Stimulated activated CD8-positive, alpha-beta memory T cell treated with anti-CD3 and anti-CD28 coated beads, Interleukin-2, amount 100 ng/mL, for 1 hour (primary cell): Measurements from ENCODE around the gene CDK6.
"Not testable (repeated sequence)": the region's sequence is repeated elsewhere in the genome, so short reads cannot be mapped to it uniquely, and the experiment has no call there.

Experiments
- DNase-seq, 2 donors: peaks; one replicate each; pipeline ENCODE4 v3.0.0-alpha.2; 2020; ENCODE audit warnings: low read depth in 2 of 2

CDK6 gene

DNA sequence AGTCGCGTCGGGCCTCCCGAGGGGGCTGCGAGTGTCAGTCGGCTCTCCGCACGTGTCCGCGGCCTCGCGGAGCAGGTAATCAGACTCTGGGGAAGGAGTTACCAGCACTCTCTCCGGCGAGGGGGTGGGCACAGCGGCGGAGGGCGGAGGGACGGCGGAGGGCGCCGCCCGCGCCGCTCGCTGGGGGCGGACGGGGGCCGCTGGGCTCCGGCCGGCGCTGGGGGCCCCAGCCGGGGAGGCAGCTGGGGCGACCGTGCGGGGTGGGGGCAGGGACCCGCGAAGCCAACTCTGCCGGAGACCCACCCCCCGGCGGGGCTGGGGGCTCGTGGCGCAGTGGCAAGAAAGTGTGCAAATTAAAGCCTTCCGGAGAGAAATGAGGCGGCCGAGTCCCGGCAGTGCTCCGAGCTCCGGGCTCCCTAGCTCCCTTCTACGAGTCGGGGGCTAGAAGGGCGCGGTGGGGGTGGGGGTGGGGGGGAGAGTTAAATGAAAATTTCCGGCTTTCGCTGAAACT lies at the start of gene CDK6:
TSS of gene CDK6 (minus strand) at position 85 of the 511 bp plus-strand sequence. CDS start 3,250 bp downstream, outside the sequence.
- peak in 1 of 2 donors; percentile 44 for DNase-seq

- not testable (repeated sequence) for DNase-seq
Observed at GRCh38 chr7:92886039-92886438, 49.7 kb upstream of the CDK6 start.

DNA sequence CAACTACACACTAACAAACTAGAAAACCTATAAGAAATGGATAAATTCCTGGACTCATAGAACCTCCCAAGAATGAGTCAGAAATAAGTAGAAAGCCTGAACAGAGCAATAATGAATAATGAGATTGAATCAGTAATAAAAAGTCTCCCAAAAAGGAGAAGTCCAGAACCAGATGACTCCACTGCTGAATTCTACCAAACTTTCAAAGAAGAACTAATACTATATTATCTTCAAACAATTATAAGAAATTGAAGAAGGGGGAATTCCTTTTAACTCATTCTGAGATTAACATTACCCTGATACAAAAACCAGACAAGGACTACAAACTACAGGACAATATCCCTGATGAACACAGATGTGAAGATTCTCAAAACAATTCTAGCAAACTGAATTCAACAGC lies 47.8 kb upstream of the CDK6 start:
- no peak for DNase-seq

DNA sequence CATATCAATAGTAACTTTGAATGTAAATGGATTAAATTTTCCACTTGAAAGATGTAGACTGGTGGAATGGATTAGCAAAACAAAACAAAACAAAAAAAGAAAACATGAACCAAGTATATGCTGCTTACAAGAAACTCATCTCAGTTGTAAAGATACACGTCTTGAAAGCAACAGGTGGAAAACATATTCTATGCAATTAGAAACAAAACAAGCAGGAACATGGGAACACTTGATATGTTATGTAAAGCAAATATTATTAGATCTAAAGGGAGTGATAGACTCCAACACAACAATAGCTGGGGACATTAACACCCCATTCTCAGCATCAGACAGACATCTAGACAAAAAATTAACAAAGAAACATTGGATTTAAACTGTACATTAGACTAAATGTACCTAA lies 46.4 kb upstream of the CDK6 start:
- DNase-seq: no peak

DNA sequence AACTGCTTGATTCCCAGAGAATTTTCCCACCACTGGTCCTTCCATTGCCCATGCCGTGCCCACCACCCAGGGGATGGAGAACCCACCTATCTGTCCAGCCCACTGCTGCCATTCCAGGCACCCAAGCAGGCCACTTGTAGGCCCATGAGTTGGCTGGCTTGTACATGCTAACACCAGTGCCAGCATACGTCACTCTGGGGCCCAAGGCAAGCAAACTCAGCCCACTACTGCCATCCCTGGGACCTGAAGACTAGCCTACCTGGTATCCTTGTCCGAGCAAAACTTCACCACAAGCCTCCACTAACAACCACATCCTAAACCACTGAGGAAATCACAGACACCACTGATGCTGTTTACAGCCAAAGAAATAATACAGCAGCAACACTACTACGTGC lies 44.7 kb upstream of the CDK6 start:
- no peak for DNase-seq

GRCh38 chr7:92880212-92881090 lies 44.1 kb upstream of the CDK6 start:
- DNase-seq: no peak

DNA sequence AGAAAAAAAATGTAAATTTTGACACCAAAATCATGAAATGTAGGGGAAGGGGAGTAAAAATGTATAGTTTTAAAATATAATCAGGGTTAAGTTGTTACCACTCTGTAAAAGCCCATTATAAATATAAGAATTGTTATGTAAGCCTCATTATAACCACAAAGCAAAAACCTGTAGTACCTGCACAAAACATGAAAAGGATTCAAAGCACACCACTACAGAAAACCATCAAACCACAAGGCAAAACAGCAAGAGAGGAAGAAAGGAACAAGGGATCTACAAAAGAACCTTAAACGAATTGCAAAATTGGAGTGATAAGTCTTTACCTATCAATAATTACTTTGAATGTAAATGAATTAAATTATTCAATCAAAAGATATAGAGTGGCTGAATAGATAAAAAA lies 41.0 kb upstream of the CDK6 start:
- DNase-seq: no peak

DNA sequence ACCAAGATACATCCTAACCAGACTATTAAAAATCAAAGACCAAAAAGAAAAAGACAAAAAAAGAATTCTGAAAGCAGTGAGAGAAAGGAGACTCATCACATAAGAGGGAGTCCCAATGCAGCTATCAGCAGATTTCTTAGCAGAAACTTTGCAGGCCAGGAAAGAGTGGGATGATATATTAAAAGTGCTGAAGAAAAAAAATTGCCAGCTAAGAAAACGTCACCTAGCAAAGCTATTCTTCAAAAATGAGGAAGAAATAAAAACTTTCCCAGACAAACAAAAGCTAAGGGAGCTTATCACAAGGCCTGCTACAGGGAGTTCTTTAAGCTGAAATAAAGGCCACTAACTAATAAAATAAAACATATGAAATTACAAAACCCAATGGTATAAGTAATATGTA lies 40.5 kb upstream of the CDK6 start:
- DNase-seq: no peak

- DNase-seq: no peak
Observed at GRCh38 chr7:92875719-92876118, 39.3 kb upstream of the CDK6 start.

- no peak for DNase-seq
Observed at GRCh38 chr7:92875173-92875572, 38.8 kb upstream of the CDK6 start.

GRCh38 chr7:92874567-92874966 lies 38.2 kb upstream of the CDK6 start:
- DNase-seq: no peak

DNA sequence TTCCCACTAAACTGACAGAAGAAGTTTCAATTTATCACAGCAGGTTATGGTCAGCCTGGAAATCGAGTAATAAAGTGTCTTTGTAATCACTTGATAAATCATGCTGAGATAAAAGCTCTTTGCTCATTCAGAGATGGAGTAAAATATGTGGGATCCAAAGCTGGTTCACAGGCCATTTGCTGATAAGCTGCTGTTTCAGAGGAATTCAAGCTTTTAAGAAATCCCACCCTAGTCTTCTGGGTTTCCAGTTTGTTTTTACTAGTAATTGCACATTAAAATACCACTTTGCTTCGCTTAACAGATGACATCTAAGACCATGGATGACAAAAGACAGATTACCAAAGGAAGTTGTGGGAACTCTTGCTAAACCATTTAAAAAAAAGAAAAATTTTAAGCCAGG lies 37.4 kb upstream of the CDK6 start:
- DNase-seq: no peak

DNA sequence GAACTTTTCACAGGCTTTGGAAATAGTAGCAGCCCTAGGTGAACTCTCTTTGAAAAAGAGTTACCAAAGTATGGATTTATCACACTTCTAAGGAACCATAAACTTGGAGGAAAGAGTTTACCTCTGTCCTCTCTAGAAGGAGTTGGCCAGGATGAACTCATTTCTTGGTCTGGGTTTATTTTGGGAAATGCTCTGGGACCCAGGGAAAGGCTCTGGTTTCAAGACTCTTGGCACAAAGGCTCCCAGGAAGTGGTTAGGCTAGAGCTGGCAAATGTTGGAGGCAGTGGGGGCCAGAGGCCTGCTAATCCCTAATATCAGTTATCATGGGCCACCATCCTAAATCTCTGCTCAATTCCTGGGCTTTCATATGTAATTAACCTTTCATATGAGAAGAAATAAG lies 36.3 kb upstream of the CDK6 start:
- DNase-seq: no peak

DNA sequence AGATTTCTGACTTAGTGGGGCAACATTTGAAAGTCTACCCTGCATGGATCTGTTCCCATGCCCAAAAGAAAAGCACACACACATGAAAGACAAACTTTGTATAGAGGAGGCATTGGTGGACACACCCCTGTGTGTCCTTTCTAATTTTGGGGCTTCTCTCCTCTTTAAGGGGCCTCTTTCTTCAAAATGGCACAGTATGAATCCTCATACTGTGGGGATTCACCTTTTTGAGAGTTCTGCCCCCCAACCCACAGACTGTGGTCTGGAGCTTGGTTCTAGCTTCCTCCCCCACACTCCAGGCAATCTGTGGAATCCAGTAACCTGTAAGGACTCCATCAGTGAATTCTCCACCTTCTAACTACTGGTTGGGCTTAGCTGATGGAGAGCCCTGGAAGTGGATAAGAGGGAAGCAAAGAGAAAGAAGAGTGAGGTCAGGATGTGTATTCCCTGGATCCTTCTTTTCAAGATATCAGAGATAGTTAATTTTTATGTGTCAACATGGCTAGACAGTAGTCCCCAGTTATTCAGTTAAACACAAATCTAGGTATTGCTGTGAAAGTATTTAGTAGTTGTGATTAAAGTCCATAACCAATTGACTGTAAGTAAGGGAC lies 32.4 kb upstream of the CDK6 start:
- no peak for DNase-seq

- DNase-seq: not testable (repeated sequence)
Observed at GRCh38 chr7:92864169-92864568, 27.8 kb upstream of the CDK6 start.

DNA sequence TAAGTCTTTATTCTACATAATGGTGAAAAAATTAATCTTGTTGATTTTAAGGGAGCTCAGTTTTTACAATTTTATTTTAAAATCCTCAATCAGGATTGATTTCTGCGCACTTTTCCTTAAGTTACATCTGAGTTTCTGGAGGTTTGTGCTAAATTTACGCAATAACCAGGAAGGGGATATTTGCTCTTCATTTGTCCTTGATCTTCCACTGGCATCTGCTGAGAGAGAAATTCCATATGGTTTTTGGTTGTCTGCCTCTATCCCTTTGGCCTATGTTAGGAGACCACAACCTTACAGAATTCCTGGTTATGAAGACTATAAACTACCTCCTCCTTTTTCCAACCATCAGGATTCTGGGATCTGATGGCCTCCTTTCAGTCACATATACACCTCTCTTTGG lies 20.1 kb upstream of the CDK6 start:
- DNase-seq: no peak

DNA sequence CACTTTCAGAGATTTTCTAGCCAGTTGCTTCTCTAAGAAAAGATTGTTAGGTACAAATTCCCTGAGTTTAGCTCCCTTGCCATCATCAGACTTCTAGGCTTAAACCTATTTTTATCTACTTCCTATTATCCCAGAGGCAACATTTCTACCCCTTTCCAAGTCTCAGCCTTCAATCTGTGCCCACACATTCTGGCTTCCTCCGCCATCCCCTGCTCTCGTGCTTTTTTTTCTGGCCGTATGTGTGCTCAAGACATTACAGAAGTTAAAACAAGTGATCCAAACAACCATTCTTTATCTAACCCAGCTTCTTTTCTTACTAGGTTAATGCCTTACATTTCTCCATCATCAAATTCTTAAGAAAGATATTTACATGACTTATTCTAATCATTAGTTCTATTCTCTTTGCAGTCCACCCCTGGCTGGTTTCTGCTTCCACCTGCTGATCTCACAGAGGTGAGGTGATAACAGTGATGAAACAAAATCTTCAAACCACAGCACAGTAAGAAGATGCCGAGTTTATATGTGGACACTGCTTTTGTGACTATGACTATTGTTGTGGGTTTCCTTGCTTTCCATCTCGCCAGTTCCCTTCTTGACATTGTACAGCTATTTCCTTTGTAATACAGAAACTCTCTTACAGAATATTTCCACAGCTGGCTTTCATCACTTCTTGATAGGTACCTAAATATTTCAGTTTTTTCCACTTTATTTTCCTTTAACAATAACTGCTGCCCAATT lies 18.3 kb upstream of the CDK6 start:
- no peak for DNase-seq

DNA sequence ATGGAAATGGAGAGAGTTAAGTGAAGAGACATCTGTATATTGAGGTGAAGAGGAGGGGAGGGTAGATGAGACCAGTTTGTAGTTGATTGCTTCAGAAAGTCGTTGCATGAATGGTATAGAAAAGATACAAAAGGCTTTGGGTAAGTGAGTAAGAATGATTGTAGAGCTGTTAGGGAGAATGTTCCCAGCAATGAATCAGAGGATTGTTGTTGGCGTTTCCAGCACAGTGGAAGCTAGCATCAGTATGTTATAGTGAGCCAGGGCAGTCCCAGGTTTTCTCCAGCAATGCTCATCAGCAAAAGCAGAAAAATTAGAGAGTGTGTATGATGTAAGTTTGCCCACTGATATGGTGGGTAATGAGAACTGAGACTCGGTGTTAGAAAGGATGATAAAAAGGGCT lies 15.4 kb upstream of the CDK6 start:
- no peak for DNase-seq

GRCh38 chr7:92850516-92850915 lies 14.1 kb upstream of the CDK6 start:
- no peak for DNase-seq

- no peak for DNase-seq
Observed at GRCh38 chr7:92849322-92849721, 12.9 kb upstream of the CDK6 start.

- DNase-seq: no peak
Observed at GRCh38 chr7:92848851-92849250, 12.5 kb upstream of the CDK6 start.

DNA sequence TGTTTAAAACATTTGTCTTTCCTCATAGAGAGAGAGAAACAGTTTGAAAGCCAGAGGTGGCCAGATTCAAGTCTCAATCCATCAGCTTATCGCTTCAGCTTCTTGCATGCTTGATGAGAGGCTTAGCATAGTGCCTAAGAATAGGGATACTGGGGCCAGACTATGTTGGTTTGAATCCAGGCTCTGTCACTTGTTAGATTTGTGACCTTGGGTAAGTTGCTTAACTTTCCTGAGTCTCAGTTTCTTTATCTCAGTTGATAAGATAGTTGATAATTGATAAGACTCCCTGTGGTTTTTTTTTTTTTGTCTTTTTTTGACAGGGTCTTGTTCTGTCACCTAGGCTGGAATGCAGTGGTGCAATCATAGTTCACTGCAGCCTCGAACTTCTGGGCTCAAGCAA lies 12.1 kb upstream of the CDK6 start:
- no peak for DNase-seq

- DNase-seq: no peak
Observed at GRCh38 chr7:92847305-92847704, 10.9 kb upstream of the CDK6 start.
